Central memory CD8-positive, alpha-beta T cell (primary cell): ENCODE measurements around the gene DTNBP1.

Experiments
- ATAC-seq: fragments of 150-1000 bp; cut with Tn5 transposase; replicated peaks from 2 replicates; pipeline ENCODE4 v1.10.0; 2022; ENCODE audit warnings: mild to moderate bottlenecking, moderate FRiP score, moderate number of reproducible peaks; ENCODE audit not compliant: poor library complexity, severe bottlenecking; ENCODE audit errors: extremely low read depth
- DNase-seq, 2 donors: peaks; one replicate each; pipeline ENCODE4 v3.0.0; 2021; ENCODE audit warnings: low spot score in 2 of 2
- H3K27ac Mint-ChIP-seq: one replicate; pipeline ENCODE4 v1.8.0; 2022; ENCODE audit warnings: low read depth, mild to moderate bottlenecking, moderate library complexity, mixed read lengths
- H3K27me3 Mint-ChIP-seq: one replicate; pipeline ENCODE4 v1.8.0; 2022; ENCODE audit warnings: mixed read lengths
- H3K36me3 Mint-ChIP-seq: one replicate; pipeline ENCODE4 v1.8.0; 2022; ENCODE audit warnings: mild to moderate bottlenecking, moderate library complexity, mixed read lengths; ENCODE audit not compliant: insufficient read depth
- H3K4me1 Mint-ChIP-seq: one replicate; pipeline ENCODE4 v1.8.0; 2022; ENCODE audit warnings: mixed read lengths
- H3K4me3 Mint-ChIP-seq: one replicate; pipeline ENCODE4 v1.8.0; 2022; ENCODE audit warnings: mild to moderate bottlenecking, moderate library complexity, mixed read lengths
- H3K9me3 Mint-ChIP-seq: one replicate; pipeline ENCODE4 v1.8.0; 2022; ENCODE audit warnings: mixed read lengths

DTNBP1 gene

GRCh38 chr6:15539722-15540270 is 123.0 kb downstream of the DTNBP1 start:
- no peak for ATAC-seq
- no peak for DNase-seq
- Mint-ChIP-seq H3K9me3 (peaks cover 6% of the 10 kb centered on the region), H3K36me3 (no peaks in the 10 kb centered on the region), H3K27ac (no peak overlapping the region), H3K27me3 (no peaks in the 10 kb centered on the region), H3K4me1 (peaks cover 23% of the 10 kb centered on the region), H3K4me3 (no peak overlapping the region)

DNA sequence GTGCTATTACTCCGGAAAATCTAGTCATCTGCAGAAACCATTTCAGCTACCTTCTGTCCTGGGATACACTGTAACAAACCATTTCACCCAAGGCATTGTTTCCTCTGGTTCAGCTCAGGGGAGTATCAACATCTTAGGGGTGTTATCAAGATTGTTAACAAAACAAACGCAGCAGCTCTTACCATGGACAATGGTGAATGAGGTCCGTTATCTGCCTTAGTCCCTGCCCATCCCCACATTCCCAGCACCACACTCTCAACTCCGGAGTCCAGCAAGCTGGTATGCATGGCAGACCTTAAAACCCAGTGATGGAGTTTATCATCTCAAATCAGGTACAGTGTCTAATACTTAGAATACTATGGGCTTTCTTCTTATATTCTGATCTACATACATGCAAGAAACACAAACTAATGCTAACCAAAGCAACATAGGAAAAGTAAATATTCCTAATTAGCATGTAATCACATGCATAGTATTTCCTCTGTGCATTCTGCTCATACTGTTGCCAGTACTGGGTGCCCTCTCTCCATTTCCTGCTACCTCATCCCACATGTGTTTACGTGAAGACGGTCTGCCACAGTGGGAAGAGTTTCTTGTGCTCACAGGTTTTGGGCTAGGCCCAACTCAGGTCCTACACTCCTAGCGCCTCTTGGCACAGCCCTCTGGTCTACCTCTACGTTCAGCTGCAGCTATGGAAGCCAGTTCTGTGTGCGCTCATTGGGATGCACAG is 123.9 kb downstream of the DTNBP1 start:
- Mint-ChIP-seq H3K9me3 (peaks cover 4% of the 10 kb centered on the region), H3K4me3 (no peak overlapping the region), H3K36me3 (no peaks in the 10 kb centered on the region), H3K4me1 (peaks cover 23% of the 10 kb centered on the region), H3K27ac (no peak overlapping the region), H3K27me3 (no peaks in the 10 kb centered on the region)
- ATAC-seq, result no peak
- no peak for DNase-seq

- H3K9me3 Mint-ChIP-seq, result no peaks in the 10 kb centered on the region
- H3K4me3 Mint-ChIP-seq, result no peak overlapping the region
- H3K36me3 Mint-ChIP-seq, result peaks cover 4% of the 10 kb centered on the region
- H3K27me3 Mint-ChIP-seq, result no peaks in the 10 kb centered on the region
- no peak for DNase-seq
- no peak for ATAC-seq
- peaks cover 17% of the 10 kb centered on the region for H3K4me1 Mint-ChIP-seq
- H3K27ac Mint-ChIP-seq, result peak overlapping the region; percentile 60
Measured at GRCh38 chr6:15538106-15538505, 124.7 kb downstream of the DTNBP1 start.

GRCh38 chr6:15536198-15536955 is 126.5 kb downstream of the DTNBP1 start:
- ATAC-seq (no peak), DNase-seq (no peak)
- H3K27me3 Mint-ChIP-seq, result no peaks in the 10 kb centered on the region
- H3K27ac Mint-ChIP-seq, result no peak overlapping the region
- no peak overlapping the region for H3K4me3 Mint-ChIP-seq
- peaks cover 5% of the 10 kb centered on the region for H3K36me3 Mint-ChIP-seq
- peaks cover 17% of the 10 kb centered on the region for H3K4me1 Mint-ChIP-seq
- no peaks in the 10 kb centered on the region for H3K9me3 Mint-ChIP-seq

DNA sequence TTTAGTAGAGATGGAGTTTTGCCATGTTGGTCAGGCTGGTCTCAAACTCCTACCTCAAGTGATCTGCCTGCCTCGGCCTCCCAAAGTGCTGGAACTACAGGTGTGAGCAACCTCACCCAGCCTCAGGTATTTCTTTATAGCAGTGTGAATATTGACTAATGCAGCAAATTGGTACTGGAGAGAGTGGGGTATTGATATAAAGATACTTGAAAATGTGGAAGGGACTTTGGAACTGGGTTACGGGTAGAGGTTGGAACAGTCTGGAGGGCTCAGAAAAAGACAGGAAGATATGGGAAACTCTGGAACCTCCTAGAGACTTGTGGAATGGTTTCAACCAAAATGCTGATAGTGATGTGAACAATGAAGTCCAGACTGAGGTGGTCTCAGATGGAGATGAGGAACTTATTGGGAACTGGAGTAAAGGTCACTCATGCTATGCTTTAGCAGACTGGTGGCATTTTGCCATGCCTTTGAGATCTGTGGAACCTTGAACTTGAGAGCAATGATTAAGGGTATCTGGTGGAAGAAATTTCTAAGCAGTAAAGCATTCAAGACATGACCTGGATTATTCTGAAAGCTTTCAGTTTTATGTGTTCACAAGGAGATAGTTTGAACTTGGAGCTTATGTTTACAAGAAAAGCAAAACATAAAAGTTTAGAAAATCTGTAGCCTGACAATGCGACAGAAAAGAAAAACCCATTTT is 127.2 kb downstream of the DTNBP1 start:
- no peak for DNase-seq

DNA sequence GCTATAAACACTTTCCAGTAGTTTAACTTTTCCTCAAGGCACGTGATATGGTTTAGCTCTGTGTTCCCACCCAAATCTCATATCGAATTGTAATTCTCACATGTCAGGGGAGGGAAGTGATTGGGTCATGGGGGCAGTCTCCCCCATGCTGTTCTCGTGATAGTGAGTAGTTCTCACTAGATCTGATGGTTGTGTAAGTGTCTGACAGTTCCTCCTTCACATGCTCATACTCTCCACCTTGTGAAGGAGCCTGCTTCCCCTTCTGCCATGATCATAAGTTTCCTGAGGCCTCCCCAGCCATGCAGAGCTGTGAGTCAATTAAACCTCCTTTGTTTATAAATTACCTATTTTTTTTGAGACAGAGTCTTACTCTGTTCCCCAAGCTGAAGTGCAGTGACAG is 127.9 kb downstream of the DTNBP1 start:
- no peak for ATAC-seq
- Mint-ChIP-seq H3K27me3 (no peaks in the 10 kb centered on the region), H3K4me3 (no peak overlapping the region), H3K27ac (peak overlapping the region; percentile 33), H3K4me1 (peaks cover 21% of the 10 kb centered on the region), H3K9me3 (no peaks in the 10 kb centered on the region), H3K36me3 (peaks cover 6% of the 10 kb centered on the region)
- no peak for DNase-seq

More for the DNA sequence above, 127.2 kb downstream of the DTNBP1 start:
- peaks cover 18% of the 10 kb centered on the region for H3K4me1 Mint-ChIP-seq
- H3K4me3 Mint-ChIP-seq, result no peak overlapping the region
- H3K36me3 Mint-ChIP-seq, result peaks cover 6% of the 10 kb centered on the region
- H3K27me3 Mint-ChIP-seq, result no peaks in the 10 kb centered on the region
- H3K9me3 Mint-ChIP-seq, result no peaks in the 10 kb centered on the region
- ATAC-seq, result no peak
- peak overlapping the region; percentile 33 for H3K27ac Mint-ChIP-seq

GRCh38 chr6:15533379-15534026 is 129.3 kb downstream of the DTNBP1 start:
- DNase-seq (no peak), ATAC-seq (no peak)
- H3K9me3 Mint-ChIP-seq, result no peaks in the 10 kb centered on the region
- H3K4me3 Mint-ChIP-seq, result no peak overlapping the region
- H3K27ac Mint-ChIP-seq, result no peak overlapping the region
- peaks cover 9% of the 10 kb centered on the region for H3K36me3 Mint-ChIP-seq
- no peaks in the 10 kb centered on the region for H3K27me3 Mint-ChIP-seq
- H3K4me1 Mint-ChIP-seq, result peaks cover 16% of the 10 kb centered on the region

GRCh38 chr6:15531973-15532372 is 130.9 kb downstream of the DTNBP1 start:
- peaks cover 10% of the 10 kb centered on the region for H3K36me3 Mint-ChIP-seq
- H3K9me3 Mint-ChIP-seq, result no peaks in the 10 kb centered on the region
- ATAC-seq, result no peak
- DNase-seq, result no peak
- H3K4me1 Mint-ChIP-seq, result peaks cover 4% of the 10 kb centered on the region
- no peaks in the 10 kb centered on the region for H3K27me3 Mint-ChIP-seq
- H3K4me3 Mint-ChIP-seq, result no peak overlapping the region
- no peak overlapping the region for H3K27ac Mint-ChIP-seq

DNA sequence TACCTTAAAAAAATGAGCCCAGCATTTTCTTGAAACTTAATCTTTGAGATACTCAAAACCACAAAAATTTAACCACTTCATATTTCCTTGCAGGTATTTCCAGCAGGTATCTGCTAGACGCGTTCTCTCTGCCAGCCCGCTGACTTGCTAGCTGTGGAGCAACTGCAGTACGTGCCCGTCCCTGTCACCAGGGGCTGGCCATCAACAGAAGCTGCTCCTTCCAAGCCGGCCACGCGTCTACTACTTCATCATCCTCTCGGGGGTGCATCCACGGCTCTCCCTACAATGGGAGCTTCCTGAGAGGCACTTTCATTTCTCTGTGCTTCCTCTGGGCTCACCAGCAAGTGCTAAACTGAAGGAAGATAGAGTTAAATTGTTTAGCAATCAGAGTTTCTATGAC is 132.4 kb downstream of the DTNBP1 start:
- Mint-ChIP-seq H3K27me3 (no peaks in the 10 kb centered on the region), H3K36me3 (peaks cover 12% of the 10 kb centered on the region), H3K4me1 (peaks cover 18% of the 10 kb centered on the region), H3K9me3 (no peaks in the 10 kb centered on the region), H3K27ac (no peak overlapping the region), H3K4me3 (no peak overlapping the region)
- ATAC-seq (no peak), DNase-seq (no peak)

- peaks cover 13% of the 10 kb centered on the region for H3K36me3 Mint-ChIP-seq
- H3K9me3 Mint-ChIP-seq, result no peaks in the 10 kb centered on the region
- DNase-seq, result no peak
- H3K27me3 Mint-ChIP-seq, result no peaks in the 10 kb centered on the region
- no peak for ATAC-seq
- no peak overlapping the region for H3K4me3 Mint-ChIP-seq
- H3K4me1 Mint-ChIP-seq, result peaks cover 20% of the 10 kb centered on the region
- no peak overlapping the region for H3K27ac Mint-ChIP-seq
Measured at GRCh38 chr6:15528870-15529269, 134.0 kb downstream of the DTNBP1 start.

DNA sequence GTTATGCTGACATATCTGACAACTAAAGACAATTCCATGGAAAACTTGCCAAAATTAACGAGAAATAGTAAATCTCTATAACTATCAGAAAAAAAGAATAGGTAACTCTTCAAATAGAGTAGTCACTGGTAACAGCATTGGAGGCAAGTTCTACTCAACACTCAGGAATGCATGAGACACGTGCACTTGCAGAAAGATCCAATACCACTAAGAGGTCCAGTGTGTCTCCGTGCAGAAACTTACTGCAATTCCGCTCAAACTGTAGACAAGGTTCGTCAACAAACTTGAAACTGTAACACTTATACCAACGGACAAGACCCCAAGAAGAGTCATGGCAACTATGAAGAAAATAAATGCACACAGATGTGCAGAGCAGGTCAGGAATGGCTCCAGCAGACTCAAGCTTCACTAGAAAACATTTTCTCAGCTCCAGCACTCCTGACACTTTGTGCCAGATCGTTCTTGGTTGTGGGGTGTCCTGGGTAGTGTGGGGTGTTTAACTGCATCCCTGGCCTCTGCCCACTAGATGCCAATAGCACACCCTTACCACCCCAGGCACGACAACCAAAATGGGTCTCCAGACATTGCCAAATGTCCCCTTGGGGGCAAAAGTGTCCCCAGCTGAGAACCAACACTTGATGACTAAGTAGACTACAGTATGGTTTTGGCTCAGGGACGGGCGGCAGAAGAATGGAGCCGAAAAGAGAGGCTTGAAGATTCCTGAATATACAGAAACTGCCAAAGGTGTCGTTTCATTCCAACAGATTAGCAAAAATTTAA is 134.8 kb downstream of the DTNBP1 start:
- H3K4me1 Mint-ChIP-seq, result peaks cover 20% of the 10 kb centered on the region

More for the DNA sequence above, 134.8 kb downstream of the DTNBP1 start:
- DNase-seq (no peak), ATAC-seq (no peak)
- peak overlapping the region; percentile 15 for H3K27ac Mint-ChIP-seq
- no peaks in the 10 kb centered on the region for H3K27me3 Mint-ChIP-seq
- H3K9me3 Mint-ChIP-seq, result no peaks in the 10 kb centered on the region
- peaks cover 17% of the 10 kb centered on the region for H3K36me3 Mint-ChIP-seq
- no peak overlapping the region for H3K4me3 Mint-ChIP-seq
